ENCODE data around the gene CST5.
"Not testable (repeated sequence)": the region's sequence is repeated elsewhere in the genome, so short reads cannot be mapped to it uniquely, and the experiment has no call there.

Gene CST5

GRCh38 chr20:23879328-23879798 lies at the start of gene CST5:
CST5 (minus strand) TSS chr20:23879748; CDS start chr20:23879676, 72 bp downstream.
- DNase-seq: no peak

- DNase-seq: no peak
Observed at GRCh38 chr20:23928788-23929187, 49.2 kb upstream of the CST5 start.

- no peak for DNase-seq
Observed at GRCh38 chr20:23928353-23928752, 48.8 kb upstream of the CST5 start.

- no peak for DNase-seq
Observed at GRCh38 chr20:23926944-23927872, 47.7 kb upstream of the CST5 start.

- no peak for DNase-seq
Observed at GRCh38 chr20:23926526-23926880, 47.0 kb upstream of the CST5 start.

- DNase-seq: no peak
Observed at GRCh38 chr20:23925789-23926525, 46.4 kb upstream of the CST5 start.

GRCh38 chr20:23924751-23925150 lies 45.2 kb upstream of the CST5 start:
- no peak for DNase-seq

- DNase-seq: peak; percentile 67
Observed at GRCh38 chr20:23923891-23924435, 44.4 kb upstream of the CST5 start.

- no peak for DNase-seq
Observed at GRCh38 chr20:23923311-23923710, 43.8 kb upstream of the CST5 start.

GRCh38 chr20:23920408-23921325 lies 41.1 kb upstream of the CST5 start:
- peak; percentile 67 for DNase-seq

- DNase-seq: no peak
Observed at GRCh38 chr20:23918896-23919295, 39.3 kb upstream of the CST5 start.

GRCh38 chr20:23918101-23918862 lies 38.7 kb upstream of the CST5 start:
- no peak for DNase-seq

- no peak for DNase-seq
Observed at GRCh38 chr20:23917024-23917725, 37.6 kb upstream of the CST5 start.

GRCh38 chr20:23915844-23916243 lies 36.3 kb upstream of the CST5 start:
- DNase-seq: no peak

GRCh38 chr20:23914469-23914868 lies 34.9 kb upstream of the CST5 start:
- not testable (repeated sequence) for DNase-seq

- DNase-seq: no peak
Observed at GRCh38 chr20:23910210-23910609, 30.7 kb upstream of the CST5 start.

- no peak for DNase-seq
Observed at GRCh38 chr20:23909390-23909789, 29.8 kb upstream of the CST5 start.

GRCh38 chr20:23907579-23907978 lies 28.0 kb upstream of the CST5 start:
- no peak for DNase-seq

GRCh38 chr20:23902396-23902795 lies 22.8 kb upstream of the CST5 start:
- DNase-seq: not testable (repeated sequence)

- DNase-seq: not testable (repeated sequence)
Observed at GRCh38 chr20:23890867-23891266, 11.3 kb upstream of the CST5 start.

- peak; percentile 73 for DNase-seq
Observed at GRCh38 chr20:23889775-23890187, 10.2 kb upstream of the CST5 start.

Measured in NCI-H345 (cell line).